Pancreas (tissue), 10 donors: Measurements from ENCODE around the gene CLOCK. TPM values are rescaled to one million over a fixed set of nuclear protein-coding genes. Genes with fewer than 3 reads are reported as not detected.

Experiments used
- ATAC-seq, 4 donors: fragments of 200-7000 bp; cut with Tn5 transposase; one replicate each; pipeline versions ENCODE4 v1.8.0 to v1.9.1; 2020; ENCODE audit warnings: mild to moderate bottlenecking in 4 of 4, moderate library complexity in 4 of 4
- DNase-seq, 6 donors: peaks; one replicate each; pipeline ENCODE4 v3.0.0-alpha.2; 2020
- FAIRE-seq: peaks from 2 replicates; lab custom pipeline; 2012; peaks lifted over from hg19 to GRCh38; lab: Jason Lieb, UNC
- H3K27ac ChIP-seq, 4 donors: fragments of 200-600 bp; sonication (generic); 1 replicate in 3 of 4; 2 replicates in 1 of 4; pipeline versions ENCODE4 v1.5.0 to v1.8.0; 2020
- H3K27me3 ChIP-seq, 4 donors: fragments of 200-600 bp; one replicate each; pipeline ENCODE4 v1.8.0; 2021
- H3K36me3 ChIP-seq, 3 donors: fragments of 200-600 bp; sonication (generic) in 1 of 3; one replicate each; pipeline versions ENCODE4 v1.5.0 to v1.8.0; 2020 to 2021
- H3K4me1 ChIP-seq, 3 donors: fragments of 200-600 bp; one replicate each; pipeline ENCODE4 v1.8.0; 2021
- H3K4me3 ChIP-seq, 4 donors: fragments of 200-600 bp; sonication (generic) in 2 of 4; one replicate each; pipeline versions ENCODE4 v1.5.0 to v1.8.0; 2020 to 2021
- H3K9me3 ChIP-seq, 4 donors: fragments of 200-600 bp; one replicate each; pipeline ENCODE4 v1.8.0; 2021
- CTCF ChIP-seq, 4 donors: fragments of 200-600 bp; sonication (generic) in 3 of 4; IDR thresholded peaks; one replicate each; pipeline versions ENCODE4 v1.5.0 to v1.8.0; 2021; ENCODE audit warnings: antibody characterized with exemption in 4 of 4
- WGBS, 2 donors: extraction: QIAGEN DNeasy Blood & Tissue Kit; methylation state at CpG; one replicate each; pipeline ENCODE4 v1.1.7; 2013; 5-methylcytosine and 5-hydroxymethylcytosine counted together
- intact Hi-C, 3 donors: fragments of 100-400 bp; cut with DNase I; formaldehyde crosslinking; loops; one replicate each; pipeline versions ENCODE4 v1.11.1 to v1.14.2; 2022
- polyA plus RNA-seq, 2 donors: library from polyadenylated mRNA; stranded (reverse); fragments of 200-250 nt; gene quantifications; one replicate each; pipeline ENCODE4 v1.2.3, GENCODE V29; 2013
- total RNA-seq, 6 donors: library from RNA; stranded (reverse); fragmentation: NEBNext Ultra II Directional in 4 of 6; extraction: Animal tissue kit (Norgen Biotek cat#: 25700) in 4 of 6; gene quantifications; one replicate each; pipeline versions ENCODE4 v1.2.1 to v1.2.4, GENCODE V29; 2021 to 2023
- donor health status: healthy with polysubstance abuse.
- donor health status: DM: no; HTN: no; CAD: no; lungs with moderate emphysema.
- donor health status: DM: no; HTN: no; CAD: no.
- donor health status: control.
- donor health status: control.
- donor health status: Bipolar disorder and iron deficiency.
- donor health status: DM: yes; HTN: yes; CAD: no.
- donor health status: DM: no; HTN: no; CAD: no.
- donor health status: DM: no; HTN: no; CAD: no.
- donor health status: DM: yes; HTN: yes; CAD: no.

Gene CLOCK
- total and polyA plus RNA-seq, 8 donors = 2.9 to 14.1 (median 10.8) TPM

- Histone ChIP-seq H3K27me3 (no peaks in the 10 kb centered on the region), H3K27ac (peak overlapping the region in 2 of 4 donors; percentile 96 to 98), H3K4me3 (peak overlapping the region in 3 of 4 donors; percentile 1 to 99 (median 92)), H3K4me1 (peaks cover 10 to 22% (median 14%) of the 10 kb centered on the region in 3 donors), H3K9me3 (no peaks in the 10 kb centered on the region), H3K36me3 (peaks cover 0 to 5% (median 0%) of the 10 kb centered on the region in 3 donors)
- TF ChIP-seq CTCF (IDR thresholded peaks at IDR 0.05) = no peak
- no peak for DNase-seq
- no peak for FAIRE-seq
- intact Hi-C loops = no loop called here
- 28 to 33% methylated on average over 3 of the region's 3 CpGs for WGBS, 2 donors
- no peak for ATAC-seq
Measured at GRCh38 chr4:55398966-55399365, 147.7 kb downstream of the CLOCK start.

- FAIRE-seq (no peak), ATAC-seq (peak in 1 of 4 donors; percentile 2), DNase-seq (no peak)
- 11 to 16% methylated on average over 1 of the region's 1 CpG for WGBS, 2 donors
- intact Hi-C loops = no loop called here
- no peak for TF ChIP-seq CTCF (IDR thresholded peaks at IDR 0.05)
- H3K27ac ChIP-seq = peak overlapping the region; percentile 10 to 98 (median 96)
- H3K9me3 ChIP-seq = no peaks in the 10 kb centered on the region
- no peaks in the 10 kb centered on the region for H3K27me3 ChIP-seq
- H3K4me1 ChIP-seq = peaks cover 10 to 22% (median 14%) of the 10 kb centered on the region in 3 donors
- H3K4me3 ChIP-seq = peak overlapping the region; percentile 1 to 99 (median 93)
- peaks cover 0 to under 1% (median 0%) of the 10 kb centered on the region in 3 donors for H3K36me3 ChIP-seq
Measured at GRCh38 chr4:55398461-55398860, 148.2 kb downstream of the CLOCK start.

- no peak for FAIRE-seq
- intact Hi-C loops = no loop called here
Measured at GRCh38 chr4:55397520-55398321, 149.0 kb downstream of the CLOCK start.

GRCh38 chr4:55397126-55397436, 149.6 kb downstream of the CLOCK start:
- no peak for FAIRE-seq
- Histone ChIP-seq H3K27ac (peak overlapping the region; percentile 96 to 99 (median 97)), H3K36me3 (no peaks in the 10 kb centered on the region), H3K4me1 (peaks cover 10 to 22% (median 14%) of the 10 kb centered on the region in 3 donors), H3K4me3 (peak overlapping the region; percentile 92 to 99 (median 94)), H3K27me3 (no peaks in the 10 kb centered on the region), H3K9me3 (no peaks in the 10 kb centered on the region)
- intact Hi-C loops = no loop called here
- no peak for TF ChIP-seq CTCF (IDR thresholded peaks at IDR 0.05)
- WGBS, 2 donors = 5 to 6% methylated on average over 7 of the region's 7 CpGs
- ATAC-seq = no peak
- DNase-seq = no peak

More at GRCh38 chr4:55397520-55398321, 149.0 kb downstream of the CLOCK start:
- Histone ChIP-seq H3K27me3 (no peaks in the 10 kb centered on the region), H3K9me3 (no peaks in the 10 kb centered on the region), H3K36me3 (no peaks in the 10 kb centered on the region), H3K4me1 (peaks cover 10 to 22% (median 14%) of the 10 kb centered on the region in 3 donors), H3K4me3 (peak overlapping the region; percentile 92 to 99 (median 94)), H3K27ac (peak overlapping the region; percentile 96 to 99 (median 97))
- WGBS, 2 donors = 22 to 25% methylated on average over 15 of the region's 15 CpGs
- ATAC-seq = peak in 2 of 4 donors; percentile 8 to 34
- no peak for TF ChIP-seq CTCF (IDR thresholded peaks at IDR 0.05)
- DNase-seq = no peak
